Endothelial cell of umbilical vein (primary cell): ENCODE data around the gene TUBA1C. TPM values are rescaled to one million over a fixed set of nuclear protein-coding genes. Genes with fewer than 3 reads are reported as not detected.
"Not testable (repeated sequence)": the region's sequence is repeated elsewhere in the genome, so short reads cannot be mapped to it uniquely, and the experiment has no call there.

ENCODE experiments used
- BruUV-seq: library from RNA; stranded (reverse); fragments of 400-500 nt; replicated peaks from 2 replicates; lab custom pipeline; 2021; lab: Mats Ljungman, UMichigan
- CTCF ChIA-PET: fragments of 300-600, 350-600 bp; sonication (Branson Sonifier 250); formaldehyde crosslinking; loops from one replicate; lab custom pipeline; 2021; ENCODE audit warnings: antibody characterized with exemption, inconsistent platforms; lab: Charles Lee
- POLR2A ChIA-PET: fragments of 300-600, 350-600 bp; sonication (Branson Sonifier 250); formaldehyde crosslinking; loops from one replicate; lab custom pipeline; 2021; ENCODE audit warnings: antibody characterized with exemption, inconsistent platforms; lab: Charles Lee
- DNase-seq: peaks from one replicate; pipeline ENCODE4 v3.0.0-alpha.2; 2011; ENCODE audit warnings: low read depth, low spot score
- FAIRE-seq: peaks from 2 replicates; lab custom pipeline; 2011; peaks lifted over from hg19 to GRCh38; lab: Jason Lieb, UNC
- H2AFZ ChIP-seq: 2 replicates; pipeline ENCODE4 v1.6.0; 2012; ENCODE audit warnings: low read depth, low read length, control low read depth, inconsistent platforms
- H3K27ac ChIP-seq: 2 replicates; pipeline ENCODE4 v1.5.1; 2011; ENCODE audit warnings: low read depth, mild to moderate bottlenecking, control low read depth, low read length, moderate library complexity; ENCODE audit not compliant: insufficient read depth
- H3K27me3 ChIP-seq, 2 experiments: 2 replicates each; pipeline versions ENCODE4 v1.6.0 to v1.6.1; 2011; ENCODE audit warnings: low read length in 2 of 2, mixed read lengths in 1 of 2; ENCODE audit not compliant: control insufficient read depth in 2 of 2, insufficient read depth in 2 of 2
- H3K36me3 ChIP-seq, 2 experiments: 2 replicates in 1 of 2; 3 replicates in 1 of 2; pipeline ENCODE4 v1.5.1; 2011; ENCODE audit warnings: low read length in 2 of 2, mild to moderate bottlenecking in 1 of 2, moderate library complexity in 1 of 2; ENCODE audit not compliant: control insufficient read depth in 2 of 2, insufficient read depth in 2 of 2; ENCODE audit errors: extremely low read depth in 1 of 2
- H3K4me1 ChIP-seq: 3 replicates; pipeline ENCODE4 v1.5.1; 2011; ENCODE audit warnings: mild to moderate bottlenecking, low read length; ENCODE audit not compliant: control insufficient read depth, insufficient read depth; ENCODE audit errors: extremely low read depth
- H3K4me2 ChIP-seq: 2 replicates; pipeline ENCODE4 v1.6.1; 2011; ENCODE audit warnings: low read length, control low read depth, mixed read lengths; ENCODE audit not compliant: insufficient read depth
- H3K4me3 ChIP-seq, 3 experiments: fragments of 200-600 bp in 1 of 3; sonication (generic), shearing (Covaris generic) in 1 of 3; replicated peaks in 1 of 3; 2 replicates each; pipeline ENCODE4 v1.5.1; 2011 to 2016; ENCODE audit warnings: control low read depth in 3 of 3, low read length in 3 of 3, mild to moderate bottlenecking in 2 of 3, inconsistent platforms in 1 of 3, low read depth in 1 of 3, moderate library complexity in 1 of 3; ENCODE audit not compliant: insufficient read depth in 1 of 3
- H3K79me2 ChIP-seq: 2 replicates; pipeline ENCODE4 v1.6.0; 2012; ENCODE audit warnings: low read length, inconsistent platforms; ENCODE audit not compliant: control insufficient read depth, insufficient read depth
- H3K9ac ChIP-seq: replicated peaks from 2 replicates; pipeline ENCODE3; 2011; ENCODE audit warnings: low read length, control low read depth; ENCODE audit not compliant: insufficient read depth; ENCODE audit errors: extremely low read depth
- H3K9me1 ChIP-seq: replicated peaks from 3 replicates; pipeline ENCODE4 v1.6.0; 2011; ENCODE audit warnings: mild to moderate bottlenecking, low read length; ENCODE audit not compliant: control insufficient read depth, insufficient read depth; ENCODE audit errors: extremely low read depth
- H3K9me3 ChIP-seq: replicated peaks from 2 replicates; pipeline ENCODE4 v1.5.1; 2012; ENCODE audit warnings: low read length, inconsistent platforms; ENCODE audit not compliant: control insufficient read depth, insufficient read depth
- H4K20me1 ChIP-seq: replicated peaks from 2 replicates; pipeline ENCODE3; 2011; ENCODE audit warnings: mild to moderate bottlenecking, low read length; ENCODE audit not compliant: control insufficient read depth, insufficient read depth; ENCODE audit errors: extremely low read depth
- CTCF ChIP-seq, 2 donors: IDR thresholded peaks; 1 replicate in 1 of 2; 2 replicates in 1 of 2; pipeline ENCODE4 v1.5.1; 2011; ENCODE audit warnings: low read length in 2 of 2, mild to moderate bottlenecking in 2 of 2, moderate library complexity in 2 of 2, control low read depth in 1 of 2, inconsistent platforms in 1 of 2, low read depth in 1 of 2; ENCODE audit not compliant: insufficient read depth in 1 of 2; ENCODE audit errors: extremely low read depth in 1 of 2
- EZH2 ChIP-seq: IDR thresholded peaks from 2 replicates; pipeline ENCODE4 v1.6.1; 2012; ENCODE audit warnings: borderline replicate concordance, low read depth, mild to moderate bottlenecking, moderate library complexity, low read length, inconsistent platforms; ENCODE audit not compliant: severe bottlenecking
- FOS ChIP-seq: IDR thresholded peaks from 2 replicates; pipeline ENCODE4 v1.6.1; 2011; ENCODE audit warnings: mild to moderate bottlenecking, low read length, moderate library complexity, borderline replicate concordance; ENCODE audit not compliant: insufficient read depth
- GATA2 ChIP-seq: IDR thresholded peaks from 2 replicates; pipeline ENCODE4 v1.7.0; 2011; ENCODE audit warnings: low read depth, mild to moderate bottlenecking, moderate library complexity, mixed read lengths, low read length; ENCODE audit not compliant: insufficient read length, insufficient read depth
- JUN ChIP-seq: IDR thresholded peaks from 2 replicates; pipeline ENCODE4 v1.6.1; 2011; ENCODE audit warnings: borderline replicate concordance, low read depth; ENCODE audit not compliant: insufficient read length, insufficient read depth
- MAX ChIP-seq: IDR thresholded peaks from 2 replicates; pipeline ENCODE4 v1.6.1; 2011; ENCODE audit not compliant: insufficient read depth, insufficient read length
- MYC ChIP-seq: IDR thresholded peaks from one replicate; pipeline ENCODE4 v1.6.1; 2011; ENCODE audit warnings: mild to moderate bottlenecking, low read depth, low read length
- POLR2A ChIP-seq: IDR thresholded peaks from 2 replicates; pipeline ENCODE4 v1.6.1; 2012; ENCODE audit warnings: low read depth, mild to moderate bottlenecking, control low read depth, low read length
- POLR2AphosphoS5 ChIP-seq: IDR thresholded peaks from 2 replicates; pipeline ENCODE4 v1.6.1; 2012; ENCODE audit warnings: low read depth, mild to moderate bottlenecking, control low read depth, low read length, moderate library complexity; ENCODE audit not compliant: insufficient read depth
- dilution Hi-C: fragments of 300-500 bp; cut with MboI; formaldehyde crosslinking; loops from one replicate; pipeline ENCODE4 v1.15.0; 2019; ENCODE audit warnings: low sequenced_read_pairs; ENCODE audit not compliant: extremely low pct_ligation_motif_present
- intact Hi-C: fragments of 100-400 bp; cut with micrococcal nuclease; formaldehyde crosslinking; loops from one replicate; pipeline ENCODE4 v1.10.0; 2022
- polyA plus RNA-seq, 4 experiments: library from polyadenylated mRNA; depleted of rRNA in 3 of 4; stranded (reverse) in 3 of 4; unstranded in 1 of 4; fragments of >200 nt; gene quantifications; 2 replicates each; pipeline versions ENCODE4 v1.2.1 to v1.2.3, GENCODE V29; 2011 to 2012; ENCODE audit warnings: missing spikeins in 1 of 4
- total RNA-seq: library from RNA; stranded (reverse); gene quantifications from 2 replicates; pipeline ENCODE4 v1.2.3, GENCODE V29; 2021

The TUBA1C gene
- total and polyA plus RNA-seq, 2 donors (not counting 3 experiments of a cell fraction or from before 2014, with no cell fraction given): 515 to 2,063 TPM

GRCh38 chr12:49253033-49253623, 11.8 kb upstream of the TUBA1C start:
- intact Hi-C loops: no loop called here

GRCh38 chr12:49255456-49255855, 9.4 kb upstream of the TUBA1C start:
- H3K9me3 ChIP-seq, intact Hi-C loops, H3K27ac ChIP-seq, dilution Hi-C loops, H3K9ac ChIP-seq, POLR2A ChIA-PET, H2AFZ ChIP-seq, FAIRE-seq, H3K9me1 ChIP-seq, H3K27me3 ChIP-seq, H3K4me2 ChIP-seq, H3K79me2 ChIP-seq, H3K4me1 ChIP-seq, DNase-seq, BruUV-seq, CTCF ChIA-PET, H4K20me1 ChIP-seq, H3K4me3 ChIP-seq, H3K36me3 ChIP-seq: not testable (repeated sequence)

More at GRCh38 chr12:49253033-49253623, 11.8 kb upstream of the TUBA1C start:
- ChIA-PET POLR2A (no interaction called here), CTCF (no interaction called here)
- FAIRE-seq (no peak), DNase-seq (no peak)
- Histone ChIP-seq H4K20me1 (no peaks in the 10 kb centered on the region), H3K4me2 (no peak overlapping the region), H3K79me2 (no peaks in the 10 kb centered on the region), H2AFZ (no peak overlapping the region), H3K36me3 (no peaks in the 10 kb centered on the region), H3K27ac (no peak overlapping the region), H3K9me1 (no peaks in the 10 kb centered on the region), H3K9me3 (no peaks in the 10 kb centered on the region), H3K27me3 (no peaks in the 10 kb centered on the region), H3K4me1 (no peaks in the 10 kb centered on the region), H3K4me3 (no peak overlapping the region), H3K9ac (no peak overlapping the region)
- TF ChIP-seq EZH2 (no peak), JUN (no peak), MAX (no peak), POLR2AphosphoS5 (no peak), FOS (no peak), GATA2 (no peak), MYC (no peak), POLR2A (no peak), CTCF (IDR thresholded peaks at IDR 0.05; ENCODE audit: extremely low read depth in 1 of 2, insufficient read depth in 1 of 2, low read depth in 1 of 2, low read length in 2 of 2) (no peak)
- no TSS peak for BruUV-seq
- dilution Hi-C loops: no loop called here
